ENCODE results near the gene R3HDM2.

GRCh38 chr12:57429473-57430111 is 1.3 kb downstream of the R3HDM2 start:
- TF ChIP-seq YY1 (IDR thresholded peaks at IDR 0.05; ENCODE audit: insufficient read depth, insufficient read length) (no peak), ZNF274 (IDR thresholded peaks at IDR 0.05; ENCODE audit: low read depth, low read length) (no peak), SUZ12 (IDR thresholded peaks at IDR 0.05; ENCODE audit: extremely low read depth, insufficient read depth, insufficient read length) (no peak)
